IMR-90 (cell line): ENCODE measurements around the gene STXBP2. TPM values are rescaled to one million over a fixed set of nuclear protein-coding genes. Genes with fewer than 3 reads are reported as not detected.

ENCODE experiments used
- ATAC-seq: fragments of 200-7000 bp; cut with Tn5 transposase; 2 replicates; pipeline ENCODE4 v1.9.1; 2020; ENCODE audit warnings: low read depth, mild to moderate bottlenecking, moderate library complexity
- BruUV-seq: library from RNA; stranded (reverse); fragments of 400-500 nt; replicated peaks from 2 replicates; lab custom pipeline; 2021; lab: Mats Ljungman, UMichigan
- CTCF ChIA-PET: fragments of 300-600 bp; formaldehyde crosslinking; extraction: SDS; loops from one replicate; lab custom pipeline; 2021; ENCODE audit warnings: antibody characterized with exemption; lab: Yijun Ruan, JAX
- POLR2A ChIA-PET: fragments of 300-600 bp; sonication (Branson Sonifier 250); formaldehyde crosslinking; loops from one replicate; lab custom pipeline; 2022; ENCODE audit warnings: antibody characterized with exemption; ENCODE audit not compliant: unreplicated experiment; lab: Charles Lee
- DNase-seq: peaks from one replicate; pipeline ENCODE4 v3.0.0; 2013
- H2AFZ ChIP-seq: replicated peaks from 2 replicates; pipeline ENCODE3; 2013; ENCODE audit warnings: low read length, mild to moderate bottlenecking; ENCODE audit not compliant: poor library complexity
- H2AK5ac ChIP-seq: 2 replicates; pipeline ENCODE4 v1.6.1; 2013; ENCODE audit warnings: low read depth, low read length, inconsistent platforms
- H2AK9ac ChIP-seq: replicated peaks from 2 replicates; pipeline ENCODE3; 2013; ENCODE audit warnings: mild to moderate bottlenecking, low read depth, low read length, moderate library complexity; ENCODE audit not compliant: poor library complexity
- H2BK120ac ChIP-seq: 2 replicates; pipeline ENCODE4 v1.6.1; 2013; ENCODE audit warnings: low read depth, low read length, inconsistent platforms
- H2BK15ac ChIP-seq: 3 replicates; pipeline ENCODE4 v1.6.1; 2013; ENCODE audit warnings: low read depth, low read length, inconsistent platforms
- H2BK20ac ChIP-seq: 2 replicates; pipeline ENCODE4 v1.6.1; 2013; ENCODE audit warnings: low read depth, mild to moderate bottlenecking, inconsistent platforms, low read length, moderate library complexity
- H2BK5ac ChIP-seq: 2 replicates; pipeline ENCODE4 v1.6.1; 2013; ENCODE audit warnings: mild to moderate bottlenecking, low read depth, low read length, inconsistent platforms; ENCODE audit not compliant: poor library complexity, severe bottlenecking
- H3K14ac ChIP-seq: replicated peaks from 2 replicates; pipeline ENCODE4 v1.6.1; 2013; ENCODE audit warnings: low read depth, low read length, inconsistent platforms
- H3K18ac ChIP-seq: 2 replicates; pipeline ENCODE4 v1.6.1; 2013; ENCODE audit warnings: low read depth, low read length, control low read depth
- H3K23ac ChIP-seq: 2 replicates; pipeline ENCODE4 v1.6.1; 2013; ENCODE audit warnings: low read depth, low read length, inconsistent platforms
- H3K27ac ChIP-seq: 2 replicates; pipeline ENCODE4 v1.5.1; 2013; ENCODE audit warnings: mild to moderate bottlenecking, control low read depth, low read length; ENCODE audit not compliant: insufficient read depth
- H3K27me3 ChIP-seq: 2 replicates; pipeline ENCODE4 v1.6.1; 2013; ENCODE audit warnings: low read length; ENCODE audit not compliant: control insufficient read depth, insufficient read depth
- H3K36me3 ChIP-seq: 2 replicates; pipeline ENCODE4 v1.6.1; 2013; ENCODE audit warnings: low read length, mixed read lengths; ENCODE audit not compliant: control insufficient read depth, insufficient read depth
- H3K4ac ChIP-seq: 2 replicates; pipeline ENCODE4 v1.6.1; 2013; ENCODE audit warnings: low read depth, low read length, inconsistent platforms
- H3K4me1 ChIP-seq: 2 replicates; pipeline ENCODE4 v1.6.1; 2013; ENCODE audit warnings: low read length, mixed read lengths; ENCODE audit not compliant: control insufficient read depth, insufficient read depth
- H3K4me2 ChIP-seq: 2 replicates; pipeline ENCODE4 v1.6.1; 2013; ENCODE audit warnings: low read depth, mild to moderate bottlenecking, control low read depth, low read length, moderate library complexity
- H3K4me3 ChIP-seq: 2 replicates; pipeline ENCODE4 v1.5.1; 2013; ENCODE audit warnings: low read depth, mild to moderate bottlenecking, control low read depth, low read length, moderate library complexity; ENCODE audit not compliant: insufficient read depth
- H3K56ac ChIP-seq: 2 replicates; pipeline ENCODE4 v1.6.1; 2013; ENCODE audit warnings: low read length, inconsistent platforms; ENCODE audit not compliant: insufficient read depth; ENCODE audit errors: extremely low read depth
- H3K79me1 ChIP-seq, 2 experiments: 2 replicates each; pipeline ENCODE4 v1.6.1; 2013; ENCODE audit warnings: low read length in 2 of 2, inconsistent platforms in 1 of 2, low read depth in 1 of 2
- H3K9ac ChIP-seq: 2 replicates; pipeline ENCODE4 v1.6.1; 2013; ENCODE audit warnings: low read depth, low read length, control low read depth
- H3K9me1 ChIP-seq: 2 replicates; pipeline ENCODE4 v1.6.1; 2013; ENCODE audit warnings: low read length, inconsistent platforms; ENCODE audit not compliant: insufficient read depth
- H3K9me3 ChIP-seq: 2 replicates; pipeline ENCODE4 v1.6.1; 2013; ENCODE audit warnings: low read length; ENCODE audit not compliant: control insufficient read depth, insufficient read depth
- H4K20me1 ChIP-seq: 2 replicates; pipeline ENCODE4 v1.6.1; 2013; ENCODE audit warnings: low read length, inconsistent platforms; ENCODE audit not compliant: insufficient read depth
- H4K5ac ChIP-seq: 2 replicates; pipeline ENCODE4 v1.6.1; 2013; ENCODE audit warnings: mild to moderate bottlenecking, low read depth, low read length, control low read depth
- H4K8ac ChIP-seq, 2 experiments: 2 replicates each; pipeline ENCODE4 v1.6.1; 2013; ENCODE audit warnings: low read depth in 2 of 2, low read length in 2 of 2, control low read depth in 1 of 2, inconsistent platforms in 1 of 2
- H4K91ac ChIP-seq: 2 replicates; pipeline ENCODE4 v1.6.1; 2013; ENCODE audit warnings: low read depth, low read length, inconsistent platforms; ENCODE audit not compliant: insufficient read depth
- BHLHE40 ChIP-seq: fragments of 150-350 bp; IDR thresholded peaks from 2 replicates; pipeline ENCODE4 v1.6.1; 2016; ENCODE audit warnings: mild to moderate bottlenecking, low read depth, low read length
- CEBPB ChIP-seq: IDR thresholded peaks from 2 replicates; pipeline ENCODE4 v1.6.1; 2012; ENCODE audit warnings: low read depth, low read length, improper control_type of control experiment
- CHD1 ChIP-seq: IDR thresholded peaks from 2 replicates; pipeline ENCODE4 v1.6.1; 2012; ENCODE audit warnings: low read depth, low read length, improper control_type of control experiment
- FOS ChIP-seq: fragments of 150-350 bp; IDR thresholded peaks from 2 replicates; pipeline ENCODE4 v1.6.1; 2016; ENCODE audit warnings: low read depth, low read length
- NFE2L2 ChIP-seq: fragments of 150-350 bp; IDR thresholded peaks from 2 replicates; pipeline ENCODE4 v1.6.1; 2016; ENCODE audit warnings: low read depth, mild to moderate bottlenecking, low read length
- RCOR1 ChIP-seq: IDR thresholded peaks from 2 replicates; pipeline ENCODE4 v1.6.1; 2012; ENCODE audit warnings: mild to moderate bottlenecking, low read length, improper control_type of control experiment; ENCODE audit not compliant: insufficient replicate concordance
- USF2 ChIP-seq: fragments of 150-350 bp; IDR thresholded peaks from 2 replicates; pipeline ENCODE4 v1.6.1; 2017; ENCODE audit warnings: mild to moderate bottlenecking, antibody characterized with exemption, low read length, low read depth
- WGBS, 2 experiments: methylation state at CpG; one replicate each; pipeline versions ENCODE4 v1.1.5 to v1.1.7; 2013; ENCODE audit warnings: missing lambda C conversion rate in 2 of 2; ENCODE audit not compliant: insufficient read length in 1 of 2; ENCODE audit errors: extremely low coverage in 2 of 2; 5-methylcytosine and 5-hydroxymethylcytosine counted together
- dilution Hi-C: fragments of 300-500 bp; cut with HindIII; formaldehyde crosslinking; loops from one replicate; pipeline ENCODE4 v1.14.3; 2018; ENCODE audit warnings: low sequenced_read_pairs; ENCODE audit not compliant: unreplicated experiment
- in situ Hi-C: fragments of 300-500 bp; cut with MboI; formaldehyde crosslinking; loops from 3 replicates; pipeline ENCODE4 v1.14.3; 2019; ENCODE audit warnings: low sequenced_read_pairs, inconsistent platforms, mixed read lengths
- intact Hi-C: fragments of 100-400 bp; cut with micrococcal nuclease; formaldehyde crosslinking; loops from 2 replicates; pipeline ENCODE4 v1.10.0; 2022
- polyA plus RNA-seq, 3 experiments: library from polyadenylated mRNA; depleted of rRNA; stranded (reverse); fragments of >200 nt; gene quantifications; 2 replicates each; pipeline ENCODE4 v1.2.3, GENCODE V29; 2012; ENCODE audit warnings: low replicate concordance in 1 of 3
- total RNA-seq: library from RNA; depleted of rRNA; stranded (reverse); fragments of >200 nt; gene quantifications from 2 replicates; pipeline ENCODE4 v1.2.3, GENCODE V29; 2012

Gene STXBP2
- total and polyA plus RNA-seq, 2 of the 4 experiments (the other 2 are of a cell fraction) = 3.9 to 12.6 TPM

DNA sequence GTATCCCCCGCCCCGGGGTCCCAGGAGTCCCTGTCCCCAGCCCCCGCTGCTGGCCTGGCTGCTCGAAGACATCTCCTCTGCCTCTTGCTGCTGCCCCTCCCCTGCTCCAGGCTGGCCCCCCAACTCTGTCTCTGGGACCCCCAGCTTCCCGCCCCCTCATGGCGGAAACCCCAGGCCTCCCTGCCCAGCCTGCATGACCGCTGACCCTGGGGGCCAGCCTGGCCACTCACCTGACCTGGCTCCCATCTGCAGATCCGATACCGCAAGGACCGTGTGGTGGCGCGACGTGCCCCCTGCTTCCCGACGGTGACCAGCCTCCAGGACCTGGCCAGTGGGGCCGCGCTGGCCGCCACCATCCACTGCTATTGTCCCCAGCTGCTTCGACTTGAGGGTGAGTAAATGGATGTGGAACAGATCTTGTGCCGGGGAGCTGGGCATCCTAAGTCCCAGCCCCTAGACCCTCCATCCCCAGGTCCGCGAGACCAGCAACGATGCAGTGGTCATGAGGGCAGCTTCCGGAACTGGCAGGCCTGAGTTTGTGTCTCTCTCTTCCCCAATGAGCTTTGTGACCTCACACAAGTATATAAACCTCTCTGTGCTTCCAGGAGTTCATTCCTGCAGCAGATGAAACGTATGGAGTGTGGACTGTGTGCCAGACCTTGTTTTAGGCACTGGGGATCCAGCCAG, 28.9 kb upstream of the STXBP2 start:
- Histone ChIP-seq H2BK5ac (no peak overlapping the region), H3K14ac (no peak overlapping the region), H2BK120ac (no peak overlapping the region), H3K79me1 (no peaks in the 10 kb centered on the region), H3K4me2 (no peak overlapping the region), H4K91ac (no peak overlapping the region), H2BK15ac (no peak overlapping the region), H3K27ac (no peak overlapping the region), H3K36me3 (no peaks in the 10 kb centered on the region), H2AFZ (no peak overlapping the region), H2AK5ac (no peak overlapping the region), H4K20me1 (no peaks in the 10 kb centered on the region), H3K9me1 (no peaks in the 10 kb centered on the region), H2BK20ac (no peak overlapping the region), H2AK9ac (no peak overlapping the region), H3K9ac (no peak overlapping the region), H3K23ac (no peak overlapping the region), H3K9me3 (no peaks in the 10 kb centered on the region), H3K4me3 (no peak overlapping the region), H3K56ac (no peak overlapping the region), H3K27me3 (peaks cover 4% of the 10 kb centered on the region; the same call in 1 of the 2 replicates), H4K8ac (no peak overlapping the region), H3K4ac (no peak overlapping the region), H3K18ac (no peak overlapping the region), H4K5ac (no peak overlapping the region), H3K4me1 (no peaks in the 10 kb centered on the region)
- DNase-seq = no peak
- no TSS peak for BruUV-seq
- in situ Hi-C loops = no loop called here
- no peak for ATAC-seq
- WGBS, 2 experiments = 89% methylated on average over 8 of the region's 25 CpGs; no CpG with 5 or more reads in 1 of the 2 experiments
- intact Hi-C loops = no loop called here
- TF ChIP-seq FOS (no peak), RCOR1 (no peak), CHD1 (no peak), BHLHE40 (no peak), NFE2L2 (no peak), USF2 (no peak), CEBPB (no peak)
- dilution Hi-C loops = no loop called here
- ChIA-PET CTCF (no interaction called here), POLR2A (no interaction called here)
